Measurements from ENCODE around the gene RMI1. TPM values are rescaled to one million over a fixed set of nuclear protein-coding genes. Genes with fewer than 3 reads are reported as not detected.

Gene RMI1
- total RNA-seq, 2 donors from 2014 or later = 3.8 to 4.0 TPM

GRCh38 chr9:83965350-83966208, 15.0 kb upstream of the RMI1 start:
- DNase-seq (no peak), ATAC-seq (peak; percentile 31 to 47)
- intact Hi-C loops (cut with DNase I) = no loop called here

GRCh38 chr9:83966209-83966582, 14.4 kb upstream of the RMI1 start:
- ATAC-seq (peak; percentile 4 to 39), DNase-seq (no peak)
- intact Hi-C loops (cut with DNase I) = no loop called here

- ATAC-seq = no peak
- no peak for DNase-seq
- intact Hi-C loops (cut with DNase I) = no loop called here
Measured at GRCh38 chr9:83967073-83967472, 13.5 kb upstream of the RMI1 start.

- DNase-seq (no peak), ATAC-seq (no peak)
Measured at GRCh38 chr9:83969602-83970001, 11.0 kb upstream of the RMI1 start.

GRCh38 chr9:83971485-83971884, 9.1 kb upstream of the RMI1 start:
- no peak for ATAC-seq
- no peak for DNase-seq
- intact Hi-C loops (cut with DNase I) = no loop called here

More at GRCh38 chr9:83969602-83970001, 11.0 kb upstream of the RMI1 start:
- intact Hi-C loops (cut with DNase I) = no loop called here

GRCh38 chr9:83972286-83972685, 8.3 kb upstream of the RMI1 start:
- intact Hi-C loops (cut with DNase I) = no loop called here
- ATAC-seq (no peak), DNase-seq (no peak)

GRCh38 chr9:83975300-83975699, 5.3 kb upstream of the RMI1 start:
- ATAC-seq = no peak
- intact Hi-C loops (cut with DNase I) = no loop called here
- no peak for DNase-seq

GRCh38 chr9:83976372-83976771, 4.2 kb upstream of the RMI1 start:
- ATAC-seq (no peak), DNase-seq (no peak)
- intact Hi-C loops (cut with DNase I) = no loop called here

GRCh38 chr9:83977196-83977595, 3.4 kb upstream of the RMI1 start:
- ATAC-seq (no peak), DNase-seq (no peak)
- intact Hi-C loops (cut with DNase I) = no loop called here

GRCh38 chr9:83978992-83979811, 1.4 kb upstream of the RMI1 start:
- DNase-seq = peak; percentile 91
- peak; percentile 67 to 77 for ATAC-seq
- intact Hi-C loops (cut with DNase I) = no loop called here

- ATAC-seq (peak; percentile 94), DNase-seq (peak; percentile 100)
- intact Hi-C loops (cut with DNase I) = loop anchor here in 1 of 2 donors (5.0 kb wide), 2 partner anchors 58 to 192 kb away; partner anchors contain the start of gene KIF27
Measured at GRCh38 chr9:83979812-83980394, 702 bp upstream of the RMI1 start, which contains the start of gene HNRNPK. Gene HNRNPK, minus strand, starts transcription at chr9:83980215. Its CDS starts 1,963 bp downstream, at chr9:83978252.

GRCh38 chr9:83981126-83981871, 694 bp downstream of the RMI1 start:
- no peak for DNase-seq
- no peak for ATAC-seq
- intact Hi-C loops (cut with DNase I) = loop anchor here in 1 of 2 donors (5.0 kb wide), 2 partner anchors 59 to 191 kb away; partner anchors contain the start of gene KIF27

GRCh38 chr9:83986195-83986594, 5.6 kb downstream of the RMI1 start:
- ATAC-seq = no peak
- intact Hi-C loops (cut with DNase I) = no loop called here
- no peak for DNase-seq

GRCh38 chr9:83986765-83987401, 6.3 kb downstream of the RMI1 start:
- no peak for DNase-seq
- intact Hi-C loops (cut with DNase I) = no loop called here
- peak; percentile 40 to 67 for ATAC-seq

GRCh38 chr9:83987402-83987791, 6.8 kb downstream of the RMI1 start:
- DNase-seq (no peak), ATAC-seq (no peak)
- intact Hi-C loops (cut with DNase I) = no loop called here

- ATAC-seq (no peak), DNase-seq (no peak)
- intact Hi-C loops (cut with DNase I) = no loop called here
Measured at GRCh38 chr9:83988411-83988810, 7.8 kb downstream of the RMI1 start.

- intact Hi-C loops (cut with DNase I) = no loop called here
- no peak for DNase-seq
Measured at GRCh38 chr9:83991355-83991754, 10.8 kb downstream of the RMI1 start.

GRCh38 chr9:83992407-83992806, 11.8 kb downstream of the RMI1 start:
- intact Hi-C loops (cut with DNase I) = no loop called here
- DNase-seq (no peak), ATAC-seq (no peak)

More at GRCh38 chr9:83991355-83991754, 10.8 kb downstream of the RMI1 start:
- ATAC-seq = no peak

- no peak for ATAC-seq
- no peak for DNase-seq
- intact Hi-C loops (cut with DNase I) = no loop called here
Measured at GRCh38 chr9:83992901-83993300, 12.3 kb downstream of the RMI1 start.

Measured in left cardiac atrium (tissue), 4 donors.